Endothelial cell of umbilical vein (primary cell): ENCODE measurements around the gene ATRNL1.

Experiments
- EZH2 ChIP-seq: IDR thresholded peaks from 2 replicates; pipeline ENCODE4 v1.6.1; 2012; ENCODE audit warnings: borderline replicate concordance, low read depth, mild to moderate bottlenecking, moderate library complexity, low read length, inconsistent platforms; ENCODE audit not compliant: severe bottlenecking
- GATA2 ChIP-seq: IDR thresholded peaks from 2 replicates; pipeline ENCODE4 v1.7.0; 2011; ENCODE audit warnings: low read depth, mild to moderate bottlenecking, moderate library complexity, mixed read lengths, low read length; ENCODE audit not compliant: insufficient read length, insufficient read depth
- POLR2A ChIP-seq: IDR thresholded peaks from 2 replicates; pipeline ENCODE4 v1.6.1; 2012; ENCODE audit warnings: low read depth, mild to moderate bottlenecking, control low read depth, low read length
- POLR2AphosphoS5 ChIP-seq: IDR thresholded peaks from 2 replicates; pipeline ENCODE4 v1.6.1; 2012; ENCODE audit warnings: low read depth, mild to moderate bottlenecking, control low read depth, low read length, moderate library complexity; ENCODE audit not compliant: insufficient read depth
- TF ChIP-seq, protein P1 (sequence below), 2 donors: IDR thresholded peaks; 1 replicate in 1 of 2; 2 replicates in 1 of 2; pipeline ENCODE4 v1.5.1; 2011; ENCODE audit warnings: low read length in 2 of 2, mild to moderate bottlenecking in 2 of 2, moderate library complexity in 2 of 2, control low read depth in 1 of 2, inconsistent platforms in 1 of 2, low read depth in 1 of 2; ENCODE audit not compliant: insufficient read depth in 1 of 2; ENCODE audit errors: extremely low read depth in 1 of 2
- TF ChIP-seq, protein P2 (sequence below): IDR thresholded peaks from 2 replicates; pipeline ENCODE4 v1.6.1; 2011; ENCODE audit not compliant: insufficient read depth, insufficient read length

DNA sequence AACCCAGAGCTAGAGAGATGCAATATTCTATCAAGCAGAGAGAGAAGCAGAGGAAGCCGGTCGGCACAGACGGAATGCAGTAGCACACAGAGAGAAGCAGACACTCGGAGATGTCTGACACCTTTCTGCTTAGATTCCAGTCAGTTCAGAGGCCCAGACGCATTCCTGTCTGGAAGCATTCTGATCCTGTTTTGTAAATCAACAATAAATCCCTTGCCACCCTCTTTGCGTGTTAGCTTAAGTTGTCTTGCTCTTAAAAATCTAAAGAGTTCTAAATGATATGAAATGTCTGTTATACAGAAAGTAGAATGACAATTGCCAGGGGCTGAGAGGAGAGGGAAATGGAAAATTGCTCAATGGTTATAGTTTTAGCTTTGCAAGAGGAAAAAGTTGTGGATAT is 27.4 kb upstream of the ATRNL1 start:
- TF ChIP-seq, protein P1, sequence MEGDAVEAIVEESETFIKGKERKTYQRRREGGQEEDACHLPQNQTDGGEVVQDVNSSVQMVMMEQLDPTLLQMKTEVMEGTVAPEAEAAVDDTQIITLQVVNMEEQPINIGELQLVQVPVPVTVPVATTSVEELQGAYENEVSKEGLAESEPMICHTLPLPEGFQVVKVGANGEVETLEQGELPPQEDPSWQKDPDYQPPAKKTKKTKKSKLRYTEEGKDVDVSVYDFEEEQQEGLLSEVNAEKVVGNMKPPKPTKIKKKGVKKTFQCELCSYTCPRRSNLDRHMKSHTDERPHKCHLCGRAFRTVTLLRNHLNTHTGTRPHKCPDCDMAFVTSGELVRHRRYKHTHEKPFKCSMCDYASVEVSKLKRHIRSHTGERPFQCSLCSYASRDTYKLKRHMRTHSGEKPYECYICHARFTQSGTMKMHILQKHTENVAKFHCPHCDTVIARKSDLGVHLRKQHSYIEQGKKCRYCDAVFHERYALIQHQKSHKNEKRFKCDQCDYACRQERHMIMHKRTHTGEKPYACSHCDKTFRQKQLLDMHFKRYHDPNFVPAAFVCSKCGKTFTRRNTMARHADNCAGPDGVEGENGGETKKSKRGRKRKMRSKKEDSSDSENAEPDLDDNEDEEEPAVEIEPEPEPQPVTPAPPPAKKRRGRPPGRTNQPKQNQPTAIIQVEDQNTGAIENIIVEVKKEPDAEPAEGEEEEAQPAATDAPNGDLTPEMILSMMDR (IDR thresholded peaks at IDR 0.05; ENCODE audit: extremely low read depth in 1 of 2, insufficient read depth in 1 of 2, low read depth in 1 of 2, low read length in 2 of 2) = no peak
- no peak for TF ChIP-seq EZH2
- no peak for TF ChIP-seq POLR2AphosphoS5
- TF ChIP-seq POLR2A = no peak
- TF ChIP-seq GATA2 = no peak
- TF ChIP-seq, protein P2, sequence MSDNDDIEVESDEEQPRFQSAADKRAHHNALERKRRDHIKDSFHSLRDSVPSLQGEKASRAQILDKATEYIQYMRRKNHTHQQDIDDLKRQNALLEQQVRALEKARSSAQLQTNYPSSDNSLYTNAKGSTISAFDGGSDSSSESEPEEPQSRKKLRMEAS = no peak
